GM18498 (cell line): ENCODE data around the gene WDR91.
A peak's percentile ranks its signal among the peaks of the same experiment; 100 is the strongest.
"Not testable (repeated sequence)": the region's sequence is repeated elsewhere in the genome, so short reads cannot be mapped to it uniquely, and the experiment has no call there.

Source experiments
- ATAC-seq: cut with Tn5 transposase; IDR thresholded peaks from one replicate; pipeline ENCODE4 v1.9.1; 2021; ENCODE audit warnings: mild to moderate bottlenecking, moderate library complexity; ENCODE audit not compliant: unreplicated experiment

The WDR91 gene

DNA sequence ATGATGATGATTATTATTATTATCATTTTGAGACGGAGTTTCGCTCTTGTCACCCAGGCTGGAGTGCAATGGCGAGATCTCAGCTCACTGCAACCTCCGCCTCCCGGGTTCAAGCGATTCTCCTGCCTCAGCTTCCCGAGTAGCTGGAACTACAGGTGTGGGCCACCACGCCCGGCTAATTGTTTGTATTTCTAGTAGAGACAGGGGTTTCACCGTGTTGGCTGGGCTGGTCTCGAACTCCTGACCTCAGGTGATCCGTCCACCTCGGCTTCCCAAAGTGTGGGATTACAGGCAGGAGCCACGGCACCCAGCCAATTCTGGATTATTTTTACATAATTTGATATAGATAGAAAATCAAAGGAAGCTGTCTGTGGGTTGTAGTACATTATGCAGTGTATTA, 22.8 kb upstream of the WDR91 start:
- ATAC-seq = not testable (repeated sequence)

DNA sequence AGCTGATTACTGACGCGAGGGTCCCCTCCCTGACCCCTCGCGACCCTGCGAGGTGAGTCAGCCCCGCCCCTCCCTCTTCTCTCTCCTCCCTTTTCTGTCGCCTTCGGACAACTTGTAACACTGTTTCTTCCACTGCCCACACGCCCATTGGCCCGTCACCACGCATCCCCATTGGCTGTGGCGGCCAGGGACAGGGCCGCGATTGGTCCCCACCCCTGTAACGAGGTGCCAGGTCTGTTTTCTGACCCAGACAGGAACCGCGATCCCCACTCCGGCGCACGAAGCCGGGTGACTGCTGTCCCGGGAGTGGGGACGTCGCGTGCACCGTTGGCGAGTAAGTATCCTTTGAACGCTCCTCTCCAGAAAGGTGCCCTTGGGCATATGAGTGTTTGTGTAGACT, 22.2 kb upstream of the WDR91 start, which contains the start of gene STRA8:
Gene STRA8 (plus strand): TSS at position 269 of the 400 bp plus-strand sequence. CDS start 6,687 bp downstream, outside the sequence.
- ATAC-seq = no peak

DNA sequence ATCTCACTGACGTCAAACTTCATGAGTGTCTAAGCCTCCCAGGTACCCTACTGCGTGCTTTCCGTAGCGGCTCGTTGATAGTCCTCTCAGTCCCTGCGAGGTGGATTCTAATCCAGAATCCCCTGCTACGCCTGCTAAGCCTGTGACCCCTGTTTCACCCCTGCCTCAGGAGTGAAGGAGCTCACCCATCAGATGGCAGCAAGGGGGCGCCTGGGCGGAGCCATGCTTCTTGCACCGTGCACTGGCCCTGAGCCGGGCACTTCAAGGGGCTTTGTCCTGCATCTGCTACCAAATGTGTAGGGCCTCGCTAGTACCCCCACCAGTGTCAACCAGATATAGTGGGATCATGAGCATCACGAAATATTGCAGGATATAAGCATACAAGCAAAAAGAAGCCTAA, 21.4 kb upstream of the WDR91 start:
- ATAC-seq = no peak

DNA sequence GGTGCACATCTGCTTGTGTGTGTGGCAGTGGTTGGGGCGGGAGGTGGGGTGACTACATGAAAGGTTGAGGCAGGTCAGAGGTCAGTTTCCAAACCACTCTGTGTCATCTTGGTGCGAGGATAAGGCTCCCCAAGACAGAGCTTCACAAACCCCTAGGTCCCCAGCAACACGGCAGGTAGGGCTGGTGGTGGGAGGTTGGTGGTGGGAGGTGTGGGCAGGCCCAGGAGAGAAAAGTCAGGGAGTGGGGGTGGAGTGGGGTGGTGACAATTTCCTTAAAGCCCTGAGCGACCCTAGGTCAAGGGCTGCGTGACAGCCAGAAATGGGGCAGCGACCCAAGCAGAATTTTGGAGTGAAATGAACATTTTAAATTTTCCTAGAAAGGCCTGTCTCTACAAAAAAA, 20.8 kb upstream of the WDR91 start:
- ATAC-seq = no peak

DNA sequence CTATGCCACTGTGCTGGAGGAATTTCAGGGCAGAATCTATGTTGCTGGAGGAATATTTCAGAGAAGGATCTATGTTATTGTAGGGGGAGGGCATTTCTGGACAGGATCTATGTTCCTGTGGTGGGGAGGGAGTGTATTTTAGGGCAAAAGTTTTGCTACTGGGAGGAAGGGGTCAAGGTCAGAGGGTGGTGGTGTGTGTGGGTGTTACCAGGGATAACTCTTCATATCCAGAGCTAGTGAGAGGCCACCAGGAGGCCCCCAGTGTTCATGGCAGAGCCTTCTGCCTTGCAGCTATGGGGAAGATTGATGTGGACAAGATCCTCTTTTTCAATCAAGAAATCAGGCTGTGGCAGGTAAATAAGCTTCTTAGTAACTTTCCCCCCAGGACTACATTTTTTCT, 20.4 kb upstream of the WDR91 start:
- no peak for ATAC-seq

DNA sequence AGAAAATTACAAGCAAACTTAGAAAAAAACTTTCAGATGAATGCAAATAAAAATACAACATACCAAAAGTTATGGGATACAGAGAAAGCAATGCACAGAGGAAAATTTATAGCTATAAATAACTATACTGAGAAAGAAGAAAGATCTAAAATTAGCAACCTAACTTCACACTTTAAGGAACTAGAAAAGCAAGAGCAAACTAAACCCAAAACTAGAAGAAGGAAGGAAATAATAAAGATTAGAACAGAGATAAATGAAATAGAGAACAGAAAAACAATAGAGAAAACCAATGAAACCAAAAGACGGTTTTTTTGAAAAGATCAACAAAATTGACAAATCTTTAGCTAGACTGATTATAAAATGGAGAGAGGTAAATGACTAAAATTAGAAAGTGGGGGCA, 12.7 kb upstream of the WDR91 start:
- ATAC-seq = no peak

DNA sequence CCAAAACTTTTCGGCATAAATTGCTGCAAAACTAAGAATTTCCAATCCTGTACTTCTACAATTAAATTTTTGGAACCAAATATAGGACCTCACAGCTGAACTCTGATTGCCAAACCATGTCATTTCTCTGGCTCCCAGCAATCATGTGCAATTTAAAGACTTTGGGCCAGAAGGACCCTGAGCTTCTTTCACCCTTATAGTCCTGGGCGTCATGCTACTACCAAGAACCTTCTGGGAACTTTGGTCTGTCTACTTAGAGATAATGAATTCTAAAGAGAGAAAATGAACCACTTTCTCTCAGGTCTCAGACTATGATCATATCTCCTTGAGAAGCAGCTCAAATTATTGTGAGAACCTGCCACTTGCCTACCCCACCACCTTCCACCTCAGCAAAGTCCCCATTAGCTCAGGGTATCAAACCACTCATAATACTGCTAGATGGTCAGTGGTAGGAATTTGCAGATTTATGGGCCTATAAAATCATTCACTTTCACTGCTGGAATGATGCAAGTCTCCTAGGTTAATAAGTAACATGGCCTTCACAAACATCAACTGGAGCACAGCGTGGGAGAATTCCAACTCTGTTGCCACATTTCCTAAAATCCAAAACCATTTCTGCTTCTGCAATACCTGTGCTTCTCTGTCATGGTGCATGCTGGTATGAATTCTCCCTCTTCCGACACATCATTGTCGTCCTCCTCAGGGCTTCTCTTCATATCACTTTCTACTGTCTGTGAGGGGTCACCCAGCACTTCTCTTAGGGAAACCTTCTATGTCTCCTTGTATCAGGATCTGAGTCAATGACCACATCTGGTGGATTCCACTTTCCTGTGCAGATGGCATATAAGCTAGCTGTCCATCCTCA, 6.6 kb upstream of the WDR91 start:
- ATAC-seq = no peak

DNA sequence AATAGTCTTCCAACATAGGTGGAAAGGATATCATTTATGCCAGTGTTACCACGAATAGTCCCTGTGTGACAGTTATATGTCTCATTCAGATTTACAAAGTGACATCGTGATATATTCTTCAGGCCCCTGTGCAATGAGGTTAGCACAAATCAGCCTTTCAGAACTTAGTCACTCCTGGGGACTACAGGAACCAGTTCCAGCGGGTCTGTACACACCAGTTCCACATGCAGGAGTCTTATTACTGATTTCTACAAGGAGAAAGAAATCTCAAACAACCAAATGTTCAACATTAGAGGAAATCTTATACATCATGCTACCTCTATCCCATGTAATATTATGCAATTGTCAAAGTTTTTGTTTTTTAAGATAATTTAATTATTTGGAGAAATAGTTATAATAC, 4.4 kb upstream of the WDR91 start:
- ATAC-seq = no peak

DNA sequence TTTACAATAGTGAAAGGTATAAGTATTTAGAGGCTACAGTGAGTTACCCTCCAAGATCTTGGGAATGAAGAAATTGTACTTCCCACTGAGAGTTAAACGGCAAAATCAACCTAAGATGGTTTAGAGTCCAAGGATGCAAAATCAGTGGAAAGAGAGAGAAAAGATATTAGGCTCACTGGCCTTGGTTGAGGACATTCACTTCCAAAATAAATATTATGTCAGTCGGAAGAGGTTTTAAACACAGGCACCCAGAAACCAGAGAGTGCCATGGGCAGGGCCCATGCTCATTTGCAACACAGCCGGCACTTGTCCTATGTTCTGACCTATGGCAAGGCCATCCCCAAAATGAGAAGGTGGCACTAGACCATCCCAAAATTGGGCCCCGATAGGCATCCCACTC, 3.9 kb upstream of the WDR91 start:
- ATAC-seq = no peak

DNA sequence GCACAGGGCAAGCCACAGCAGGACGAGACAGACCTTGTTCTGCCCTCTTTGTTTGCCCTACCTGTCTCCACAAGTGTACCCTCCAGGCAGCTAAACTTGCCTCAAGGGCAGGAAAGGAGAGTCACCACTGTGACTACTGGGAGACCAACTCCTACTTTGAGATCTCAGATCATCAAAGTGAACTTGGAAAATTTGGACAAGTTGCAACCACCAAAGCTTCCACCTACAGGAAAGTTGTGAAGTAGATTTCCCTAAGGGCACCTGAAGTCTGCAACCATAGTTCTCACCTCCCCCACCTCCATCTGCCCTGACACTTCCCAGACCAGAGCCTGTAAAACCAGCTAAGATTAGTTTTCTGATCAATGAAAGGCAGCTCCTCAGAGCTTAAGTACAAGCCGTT, 2.5 kb upstream of the WDR91 start:
- ATAC-seq = no peak

DNA sequence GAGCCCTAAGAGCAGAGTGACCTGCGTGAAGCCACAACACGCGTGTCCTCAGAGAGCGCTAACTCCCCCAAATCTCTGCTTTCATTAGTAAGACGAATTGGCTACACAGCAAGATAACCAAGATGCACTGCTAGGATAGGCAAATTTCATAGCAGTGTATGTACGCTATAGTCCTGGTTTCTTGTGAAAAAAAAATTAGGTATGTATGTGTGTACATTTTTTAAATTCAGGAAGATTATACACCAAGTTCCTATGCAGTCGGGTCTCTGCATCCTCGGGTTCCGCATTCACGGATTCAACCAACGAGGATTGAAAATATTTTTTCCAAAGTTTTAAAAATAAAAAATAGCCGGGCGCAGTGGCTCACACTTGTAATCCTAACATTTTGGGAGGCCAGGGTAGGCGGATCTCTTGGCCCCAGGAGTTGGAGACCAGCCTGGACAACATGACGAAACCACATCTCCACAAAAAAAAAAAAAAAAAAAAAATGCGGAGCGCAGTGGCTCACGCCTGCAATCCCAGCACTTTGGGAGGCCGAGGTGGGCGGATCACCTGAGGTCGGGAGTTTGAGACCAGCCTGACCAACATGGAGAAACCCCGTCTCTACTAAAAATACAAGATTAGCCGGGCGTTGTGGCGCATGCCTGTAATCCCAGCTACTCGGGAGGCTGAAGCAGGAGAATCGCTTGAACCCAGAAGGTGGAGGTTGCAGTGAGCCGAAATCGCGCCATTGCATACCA, 790 bp upstream of the WDR91 start:
- ATAC-seq = not testable (repeated sequence)

DNA sequence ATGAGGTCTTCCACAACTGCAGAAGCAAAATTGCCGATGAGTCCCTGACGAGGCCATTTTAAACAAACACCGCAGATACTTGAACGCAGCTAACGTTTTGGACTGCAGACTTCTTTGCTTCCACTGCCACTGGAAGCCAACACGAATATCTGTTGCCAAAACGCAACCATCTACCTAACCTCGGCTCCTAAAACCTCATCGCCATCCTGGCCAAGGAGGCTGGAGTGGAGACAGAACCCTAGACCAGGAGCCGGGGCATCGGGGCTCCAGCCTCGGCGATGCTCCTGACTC, 493 bp downstream of the WDR91 start:
- ATAC-seq = no peak

DNA sequence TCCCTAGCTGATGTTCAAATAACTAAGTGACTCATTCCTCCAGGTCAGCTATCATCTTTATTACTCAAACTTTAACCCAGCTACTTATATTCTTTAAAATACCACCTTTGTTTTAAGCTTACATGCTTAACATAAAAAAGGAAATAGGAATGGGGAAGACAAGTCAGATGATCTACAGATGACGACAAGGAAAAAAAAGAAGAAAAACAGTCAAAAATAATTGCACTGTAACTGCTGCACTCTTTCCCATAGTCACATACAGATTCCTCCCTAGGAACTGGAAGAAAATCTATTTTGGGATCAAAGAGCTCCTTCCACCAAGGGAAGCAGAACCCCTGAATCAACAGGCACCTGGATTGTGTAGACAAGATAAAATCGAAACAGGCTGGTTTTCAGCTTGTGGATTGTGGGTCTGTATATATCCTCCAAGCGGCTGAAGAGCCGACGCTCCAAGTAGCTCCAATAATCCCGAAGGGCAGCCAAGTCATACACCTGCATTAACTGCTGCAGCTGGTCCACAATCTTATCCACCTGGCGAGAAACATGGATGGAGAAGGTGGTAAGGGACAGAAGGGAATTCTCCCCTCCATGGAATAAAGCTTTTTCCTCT, 2.0 kb downstream of the WDR91 start:
- ATAC-seq = no peak

DNA sequence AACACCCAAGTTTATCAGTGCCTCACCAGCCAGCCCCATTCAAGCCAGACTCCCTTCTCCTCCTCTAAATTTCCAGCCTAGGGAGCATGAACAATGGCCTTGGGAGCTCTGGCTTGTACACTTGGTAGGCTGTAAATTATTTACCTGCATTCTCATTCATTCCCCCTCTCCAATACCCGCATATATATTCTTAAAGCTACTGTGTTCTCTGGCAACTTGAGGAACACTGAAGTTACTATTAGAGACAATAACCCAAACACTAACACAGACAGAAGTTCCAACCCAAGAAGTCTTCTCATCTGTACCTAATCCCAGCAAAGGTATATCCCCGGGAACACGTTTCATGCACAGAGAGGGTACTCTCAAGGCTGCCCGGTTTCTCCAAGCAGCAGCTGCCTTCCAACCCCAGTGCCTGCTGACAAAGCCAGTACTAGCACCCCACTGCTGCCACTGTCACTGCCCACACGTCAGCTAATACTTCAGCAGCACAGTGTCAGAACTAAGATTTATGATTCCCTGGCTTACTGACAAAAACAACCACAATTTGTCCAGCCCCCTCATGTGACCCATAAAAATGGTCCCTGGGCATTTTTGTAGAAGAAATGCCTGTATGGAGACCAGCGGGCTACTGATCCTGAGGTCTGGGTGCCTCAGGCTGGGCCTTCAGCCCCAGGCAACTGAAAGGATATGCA, 3.1 kb downstream of the WDR91 start:
- no peak for ATAC-seq

DNA sequence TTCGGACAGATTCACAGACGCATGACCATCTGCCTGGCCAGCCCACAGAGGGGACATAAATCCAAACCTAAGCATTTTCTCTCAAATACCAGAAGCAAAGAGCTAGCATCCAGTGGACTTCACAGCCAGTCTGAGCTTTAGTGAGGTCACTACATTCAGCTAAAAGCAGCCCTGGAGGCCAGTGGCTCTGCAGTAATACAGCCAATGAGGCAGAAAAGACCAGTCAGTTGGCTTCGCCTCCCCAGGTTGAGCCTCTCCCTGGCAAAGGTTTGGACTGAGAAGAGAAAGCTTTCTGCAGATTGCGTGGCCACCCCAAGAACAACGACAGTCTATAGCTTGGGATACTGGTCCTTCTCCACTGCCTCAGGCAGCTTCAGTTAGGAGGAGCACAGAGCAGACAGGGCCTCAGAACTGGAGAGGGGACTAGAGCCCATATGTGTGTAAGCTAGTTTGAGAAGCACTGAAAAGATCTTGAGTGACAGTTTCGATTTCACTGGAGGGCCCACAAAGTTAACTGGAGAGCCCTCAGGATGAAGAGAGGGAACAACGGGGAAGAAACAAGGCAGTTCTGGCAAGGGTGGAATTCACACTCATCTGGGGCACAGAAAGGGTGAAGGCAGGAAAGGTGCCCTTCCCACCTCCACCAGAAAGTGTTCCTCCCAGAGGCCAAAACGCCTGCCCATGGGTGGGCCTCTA, 3.8 kb downstream of the WDR91 start:
- peak; percentile 15 for ATAC-seq

DNA sequence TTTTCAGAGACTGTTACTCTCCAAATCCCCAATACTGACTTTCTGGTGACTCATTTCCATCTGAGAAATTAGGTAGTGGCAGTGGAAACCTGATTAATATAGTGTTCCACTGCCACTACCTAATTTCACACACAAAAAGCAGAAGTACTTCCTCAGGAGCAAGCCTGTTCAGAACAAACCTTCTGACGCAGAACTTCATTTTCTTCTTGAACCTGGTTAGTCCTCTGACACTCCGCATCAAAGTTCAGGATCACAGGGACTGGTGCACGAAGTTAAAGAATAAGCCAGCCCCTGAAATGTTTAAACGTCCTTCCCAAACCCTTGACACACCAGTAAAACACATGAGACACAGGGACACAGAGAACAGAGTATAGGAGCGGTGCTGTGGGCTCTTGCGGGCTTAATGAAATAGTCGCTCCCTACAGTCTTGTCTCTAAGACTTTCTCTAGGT, 4.4 kb downstream of the WDR91 start:
- ATAC-seq = peak; percentile 21

DNA sequence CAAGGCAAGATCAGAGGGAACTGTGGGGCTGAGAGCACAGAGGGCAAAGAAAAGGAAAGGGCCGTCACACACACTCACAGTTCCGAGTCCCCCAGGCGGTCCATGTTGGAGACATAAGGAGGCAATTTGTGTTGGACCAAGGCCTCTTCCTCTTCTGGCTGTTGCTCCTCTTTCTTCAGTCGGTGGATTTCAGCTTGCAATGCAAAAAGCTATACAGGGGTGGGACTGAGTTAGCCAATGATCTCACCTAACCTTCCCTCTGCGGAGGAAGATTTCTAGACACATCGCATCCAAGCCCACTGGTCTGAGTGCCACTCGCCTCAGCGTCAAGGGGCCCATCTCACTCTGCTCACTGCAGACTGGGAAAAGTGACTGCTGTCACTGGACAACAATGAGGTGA, 5.5 kb downstream of the WDR91 start:
- no peak for ATAC-seq

DNA sequence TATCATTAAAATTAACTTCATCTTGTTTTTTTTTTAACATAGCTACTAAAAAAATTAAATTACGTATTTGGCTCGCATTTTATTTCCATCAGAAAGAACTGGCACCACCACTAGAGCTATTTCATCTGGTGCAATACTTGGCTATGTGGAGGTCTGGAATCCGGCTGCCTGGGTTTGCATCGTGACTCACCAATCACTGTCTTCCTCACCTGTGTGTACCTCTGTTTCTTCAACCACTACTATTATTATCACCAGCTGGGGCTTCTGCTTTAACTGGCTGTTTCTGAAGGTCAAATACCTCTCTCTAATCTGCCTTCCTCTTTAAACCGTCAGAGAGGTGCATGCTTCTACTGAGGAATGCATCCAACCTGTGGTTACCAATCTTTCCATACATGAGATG, 6.5 kb downstream of the WDR91 start:
- no peak for ATAC-seq

DNA sequence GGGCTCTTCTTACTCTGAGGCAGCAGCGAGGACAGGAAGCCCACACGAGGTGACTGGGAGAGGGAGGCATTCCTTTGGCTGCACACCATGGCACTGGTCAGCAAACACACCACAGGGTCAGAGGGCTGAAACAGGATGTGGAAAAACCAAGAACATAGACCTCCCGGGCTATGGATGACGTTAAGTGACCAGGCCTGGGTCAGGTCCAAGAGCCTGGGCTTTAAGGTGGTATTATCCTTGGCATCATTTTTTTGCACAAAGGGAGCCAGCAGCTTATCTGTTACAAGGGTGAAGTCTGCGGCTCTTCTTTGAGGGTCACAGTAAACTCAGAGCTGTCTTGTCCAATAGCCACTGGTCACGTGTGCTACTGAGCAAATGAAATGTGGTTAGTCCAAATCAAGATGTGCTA, 7.0 kb downstream of the WDR91 start:
- no peak for ATAC-seq

DNA sequence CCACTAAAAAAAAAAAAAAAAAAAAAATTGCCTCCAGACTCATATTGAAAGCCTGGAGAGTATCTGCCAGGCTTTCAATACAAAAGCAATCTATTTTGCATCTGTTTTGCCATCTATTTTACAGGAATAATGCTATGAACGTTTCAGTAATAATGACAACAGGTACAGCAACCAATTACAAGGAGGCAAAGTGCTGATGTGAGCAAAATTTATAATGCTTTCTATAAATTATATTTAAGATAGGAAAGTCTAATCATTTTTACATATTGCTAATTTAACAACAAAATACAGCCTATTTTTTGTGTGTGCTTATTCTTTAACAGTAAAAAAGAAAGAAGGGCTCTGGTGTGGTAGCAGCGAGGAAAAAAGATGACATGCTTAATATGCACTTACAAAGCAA, 10.0 kb downstream of the WDR91 start:
- no peak for ATAC-seq

DNA sequence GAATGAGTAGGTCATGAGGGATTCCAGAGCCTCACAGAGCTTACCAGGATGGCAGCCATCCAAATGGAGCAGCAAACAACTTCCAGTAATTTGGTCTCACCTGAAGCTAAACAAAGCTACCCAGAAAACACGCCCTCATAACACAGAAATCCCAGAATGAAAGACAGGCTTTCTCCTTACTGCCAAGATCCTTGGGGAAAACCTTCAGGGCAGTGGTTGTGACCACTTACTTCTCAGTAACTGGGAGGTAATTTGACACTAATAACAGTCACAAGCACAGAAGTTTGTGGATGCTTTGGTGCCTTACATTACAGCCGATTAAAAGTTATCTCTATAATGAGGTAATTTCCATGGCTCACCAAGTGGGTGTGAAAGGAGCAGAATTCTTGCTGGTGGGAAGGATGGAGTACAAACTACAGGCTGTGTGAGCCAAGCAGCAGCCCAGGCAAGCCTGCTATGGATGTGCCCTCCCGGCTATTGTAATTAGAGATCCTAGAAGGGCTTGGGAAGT, 10.4 kb downstream of the WDR91 start:
- ATAC-seq = no peak
